Measurements from ENCODE around the gene DCAF10. TPM values are rescaled to one million over a fixed set of nuclear protein-coding genes. Genes with fewer than 3 reads are reported as not detected.

Gene DCAF10
- total and polyA plus RNA-seq, 2 of the 8 experiments (the other 6 are each of a cell fraction or from before 2014, with no cell fraction given), result 7.1 to 15.0 TPM

GRCh38 chr9:37784616-37785483 is 15.7 kb upstream of the DCAF10 start, which contains the start of gene EXOSC3 (continued):
- TF ChIP-seq TAF1 (IDR thresholded peaks at IDR 0.05; ENCODE audit: low read depth, low read length), result peak; percentile 90
- TF ChIP-seq YY1 (IDR thresholded peaks at IDR 0.05; ENCODE audit: low read depth, low read length), result peak; percentile 92
- peak; percentile 73 to 88 for TF ChIP-seq POLR2A (IDR thresholded peaks at IDR 0.05; ENCODE audit: control extremely low read depth in 1 of 2, low read depth in 2 of 2, low read length in 2 of 2)
- TF ChIP-seq RBBP5 (IDR thresholded peaks at IDR 0.05; ENCODE audit: borderline replicate concordance, low read depth, low read length), result peak; percentile 79; the same call in 1 of the 2 replicates
- no peak for TF ChIP-seq EZH2 (IDR thresholded peaks at IDR 0.05; ENCODE audit: low read depth, low read length, severe bottlenecking)
- TF ChIP-seq TBP (IDR thresholded peaks at IDR 0.05; ENCODE audit: low read depth, low read length), result peak; percentile 77; the same call in 1 of the 2 replicates
- peak; percentile 95 for TF ChIP-seq PHF8 (conservative IDR thresholded peaks at IDR 0.05; ENCODE audit: low read depth, low read length)
- no peak for TF ChIP-seq SUZ12 (IDR thresholded peaks at IDR 0.05; ENCODE audit: low read length)
- TF ChIP-seq SP2 (IDR thresholded peaks at IDR 0.05; ENCODE audit: low read length), result no peak
- TF ChIP-seq, protein P1, sequence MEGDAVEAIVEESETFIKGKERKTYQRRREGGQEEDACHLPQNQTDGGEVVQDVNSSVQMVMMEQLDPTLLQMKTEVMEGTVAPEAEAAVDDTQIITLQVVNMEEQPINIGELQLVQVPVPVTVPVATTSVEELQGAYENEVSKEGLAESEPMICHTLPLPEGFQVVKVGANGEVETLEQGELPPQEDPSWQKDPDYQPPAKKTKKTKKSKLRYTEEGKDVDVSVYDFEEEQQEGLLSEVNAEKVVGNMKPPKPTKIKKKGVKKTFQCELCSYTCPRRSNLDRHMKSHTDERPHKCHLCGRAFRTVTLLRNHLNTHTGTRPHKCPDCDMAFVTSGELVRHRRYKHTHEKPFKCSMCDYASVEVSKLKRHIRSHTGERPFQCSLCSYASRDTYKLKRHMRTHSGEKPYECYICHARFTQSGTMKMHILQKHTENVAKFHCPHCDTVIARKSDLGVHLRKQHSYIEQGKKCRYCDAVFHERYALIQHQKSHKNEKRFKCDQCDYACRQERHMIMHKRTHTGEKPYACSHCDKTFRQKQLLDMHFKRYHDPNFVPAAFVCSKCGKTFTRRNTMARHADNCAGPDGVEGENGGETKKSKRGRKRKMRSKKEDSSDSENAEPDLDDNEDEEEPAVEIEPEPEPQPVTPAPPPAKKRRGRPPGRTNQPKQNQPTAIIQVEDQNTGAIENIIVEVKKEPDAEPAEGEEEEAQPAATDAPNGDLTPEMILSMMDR (IDR thresholded peaks at IDR 0.05; ENCODE audit: control extremely low read depth in 1 of 3, insufficient read depth in 1 of 3, low read depth in 1 of 3, low read length in 3 of 3), result peak in 1 of 3 experiments; percentile 0; a peak in 1 of 4 replicates
- TF ChIP-seq EGR1 (IDR thresholded peaks at IDR 0.05; ENCODE audit: borderline replicate concordance, low read depth, low read length), result peak; percentile 61; the same call in 1 of the 2 replicates
- TF ChIP-seq CHD2 (IDR thresholded peaks at IDR 0.05; ENCODE audit: low read length), result peak; percentile 59
- TF ChIP-seq TAF7 (optimal IDR thresholded peaks at IDR 0.05; ENCODE audit: borderline replicate concordance, low read depth, low read length), result peak; percentile 75
- peak; percentile 73 for TF ChIP-seq KDM5A (IDR thresholded peaks at IDR 0.05; ENCODE audit: low read length)
- TF ChIP-seq KDM4A (IDR thresholded peaks at IDR 0.05; ENCODE audit: low read depth, low read length, severe bottlenecking), result peak; percentile 85
- peak; percentile 96 for TF ChIP-seq GABPA (IDR thresholded peaks at IDR 0.05; ENCODE audit: borderline replicate concordance, insufficient read depth, low read length)
- TF ChIP-seq SIN3A (conservative IDR thresholded peaks at IDR 0.05 in 1 of 2, IDR thresholded peaks at IDR 0.05 in 1 of 2; ENCODE audit: low read depth in 1 of 2, low read length in 2 of 2), result peak; percentile 81 to 93; a peak in 3 of 4 replicates
- TF ChIP-seq ASH2L (IDR thresholded peaks at IDR 0.05; ENCODE audit: low read length), result peak; percentile 70
- peak; percentile 90 for TF ChIP-seq POLR2AphosphoS5 (IDR thresholded peaks at IDR 0.05; ENCODE audit: low read depth, low read length)
- no peak for TF ChIP-seq ZNF274 (IDR thresholded peaks at IDR 0.05; ENCODE audit: borderline replicate concordance, extremely low read depth, low read length)

Data from H1 (cell line).